NOMO-1 (cell line): Measurements from ENCODE around the gene ANXA2R.
"Not testable (repeated sequence)": the region's sequence is repeated elsewhere in the genome, so short reads cannot be mapped to it uniquely, and the experiment has no call there.

Experiments used
- DNase-seq, 2 experiments: peaks; one replicate each; lab custom pipeline; 2025; ENCODE audit not compliant: unreplicated experiment in 2 of 2; lab: John Stamatoyannopoulos, UW

ANXA2R gene, protein sequence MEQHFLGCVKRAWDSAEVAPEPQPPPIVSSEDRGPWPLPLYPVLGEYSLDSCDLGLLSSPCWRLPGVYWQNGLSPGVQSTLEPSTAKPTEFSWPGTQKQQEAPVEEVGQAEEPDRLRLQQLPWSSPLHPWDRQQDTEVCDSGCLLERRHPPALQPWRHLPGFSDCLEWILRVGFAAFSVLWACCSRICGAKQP

DNA sequence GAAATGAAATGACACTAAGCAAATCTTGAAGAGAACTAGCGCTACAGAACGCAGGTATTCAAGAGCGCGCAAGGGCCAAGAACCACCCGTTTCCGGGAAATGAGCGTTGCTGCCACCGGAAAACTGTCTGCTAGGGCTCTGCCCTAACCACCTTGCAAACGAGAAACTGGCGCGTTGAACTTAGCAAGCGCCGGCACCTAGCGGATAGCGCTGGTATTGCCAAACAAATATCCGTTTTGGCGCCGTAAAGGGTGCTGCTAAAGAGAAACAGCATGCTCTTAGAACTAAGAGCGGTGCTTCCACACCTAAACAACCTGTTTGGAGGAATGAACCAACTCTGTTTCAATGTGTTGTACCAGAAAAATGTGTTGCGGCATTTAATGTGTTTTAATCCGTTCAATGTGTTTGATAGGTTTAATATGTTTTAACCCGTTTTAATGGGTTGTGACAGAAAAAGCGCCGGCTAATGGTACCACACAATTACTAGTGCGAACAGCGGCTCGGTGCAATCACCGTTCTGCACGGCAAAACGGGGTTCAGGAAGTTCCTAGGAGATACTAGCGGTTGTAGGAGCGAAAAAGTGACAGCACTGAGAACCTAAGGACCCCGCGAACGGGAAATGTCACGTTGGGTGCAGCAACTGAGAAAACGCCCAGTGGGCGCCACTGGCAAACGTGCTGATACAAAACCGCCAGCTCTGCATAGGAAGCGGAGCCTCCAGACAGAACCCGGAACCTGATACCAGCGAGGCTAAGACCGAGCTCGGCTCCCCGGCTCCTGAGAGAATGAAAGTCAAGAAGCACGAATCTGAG is at the start of gene ANXA2R:
TSS of gene ANXA2R (minus strand) at position 33 of the 812 bp plus-strand sequence. CDS start 273 bp downstream, outside the sequence.
- peak; percentile 100 for DNase-seq

DNA sequence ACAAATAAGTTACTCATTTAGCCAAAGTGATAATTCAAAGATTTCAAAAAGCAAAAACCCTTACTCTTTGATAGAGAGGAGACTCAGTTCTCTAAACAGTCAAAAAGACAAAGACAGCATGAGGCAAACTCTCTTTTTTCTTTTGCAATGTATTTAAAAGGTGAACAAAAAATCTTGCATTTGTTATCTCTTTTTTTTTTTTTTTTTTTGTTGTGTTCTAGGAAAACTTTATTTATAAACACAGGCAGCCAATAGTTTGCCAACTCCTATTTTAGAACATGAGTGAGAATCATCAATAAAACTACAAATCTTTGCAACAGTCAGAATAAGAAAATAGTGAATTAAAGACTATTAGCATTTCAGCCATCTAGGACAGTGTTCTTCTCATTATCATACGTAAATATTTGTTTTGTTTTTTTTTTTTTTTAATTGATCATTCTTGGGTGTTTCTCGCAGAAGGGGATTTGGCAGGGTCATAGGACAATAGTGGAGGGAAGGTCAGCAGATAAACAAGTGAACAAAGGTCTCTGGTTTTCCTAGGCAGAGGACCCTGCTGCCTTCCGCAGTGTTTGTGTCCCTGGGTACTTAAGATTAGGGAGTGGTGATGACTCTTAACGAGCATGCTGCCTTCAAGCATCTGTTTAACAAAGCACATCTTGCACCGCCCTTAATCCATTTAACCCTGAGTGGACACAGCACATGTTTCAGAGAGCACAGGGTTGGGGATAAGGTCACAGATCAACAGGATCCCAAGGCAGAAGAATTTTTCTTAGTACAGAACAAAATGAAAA is 46.2 kb upstream of the ANXA2R start:
- DNase-seq = not testable (repeated sequence)

DNA sequence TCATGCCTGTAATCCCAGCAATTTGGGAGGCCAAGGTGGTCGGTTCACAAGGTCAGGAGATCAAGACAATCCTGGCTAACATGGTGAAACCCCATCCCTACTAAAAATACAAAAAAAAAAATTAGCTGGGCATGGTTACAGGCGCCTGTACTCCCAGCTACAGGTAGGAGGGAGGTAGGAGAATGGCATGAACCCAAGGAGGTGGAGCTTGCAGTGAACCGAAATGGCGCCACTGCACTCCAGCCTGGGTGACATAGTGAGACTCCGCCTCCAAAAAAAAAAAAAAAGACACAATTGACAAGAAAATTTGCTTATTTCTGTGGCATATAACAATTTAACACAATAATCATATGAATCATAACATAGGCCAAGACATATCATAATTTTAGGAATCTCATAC is 45.3 kb upstream of the ANXA2R start:
- no peak for DNase-seq

DNA sequence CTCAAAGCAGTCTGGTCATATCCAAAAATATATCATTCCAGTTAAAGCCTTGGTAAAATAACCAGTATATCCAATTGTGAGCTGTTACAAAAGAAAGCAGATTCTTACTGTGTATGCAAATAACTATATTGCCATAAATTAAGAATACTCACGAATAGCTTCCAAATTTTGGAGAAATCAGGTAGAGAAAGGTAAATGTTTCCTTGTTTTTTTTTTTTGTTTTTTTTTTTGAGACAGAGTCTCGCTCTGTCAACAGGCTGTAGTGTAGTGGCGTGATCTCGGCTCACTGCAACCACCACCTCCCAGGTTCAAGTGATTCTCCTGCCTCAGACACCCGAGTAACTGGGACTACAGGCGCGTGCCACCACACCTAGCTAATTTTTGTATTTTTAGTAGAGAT is 44.3 kb upstream of the ANXA2R start:
- not testable (repeated sequence) for DNase-seq

DNA sequence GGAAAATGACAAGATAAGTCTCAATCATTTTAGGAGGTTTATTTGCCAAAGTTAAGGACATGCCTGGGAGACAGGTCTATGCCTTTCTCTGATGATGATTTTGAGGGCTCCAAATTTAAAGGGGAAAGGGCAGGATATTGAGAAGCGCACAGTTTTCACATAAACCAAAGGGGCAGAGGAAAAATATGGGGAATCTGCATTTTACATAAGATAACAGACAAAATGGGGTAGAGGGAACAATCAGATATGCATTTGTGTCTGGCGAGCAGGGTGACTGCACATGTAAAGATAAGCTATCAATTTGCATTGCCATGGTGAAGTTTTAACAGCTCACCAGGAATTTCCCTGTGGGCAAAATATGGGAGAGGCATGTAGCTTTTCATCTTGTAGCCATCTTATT is 41.2 kb upstream of the ANXA2R start:
- not testable (repeated sequence) for DNase-seq

GRCh38 chr5:43078956-43079355 is 38.8 kb upstream of the ANXA2R start:
- no peak for DNase-seq

DNA sequence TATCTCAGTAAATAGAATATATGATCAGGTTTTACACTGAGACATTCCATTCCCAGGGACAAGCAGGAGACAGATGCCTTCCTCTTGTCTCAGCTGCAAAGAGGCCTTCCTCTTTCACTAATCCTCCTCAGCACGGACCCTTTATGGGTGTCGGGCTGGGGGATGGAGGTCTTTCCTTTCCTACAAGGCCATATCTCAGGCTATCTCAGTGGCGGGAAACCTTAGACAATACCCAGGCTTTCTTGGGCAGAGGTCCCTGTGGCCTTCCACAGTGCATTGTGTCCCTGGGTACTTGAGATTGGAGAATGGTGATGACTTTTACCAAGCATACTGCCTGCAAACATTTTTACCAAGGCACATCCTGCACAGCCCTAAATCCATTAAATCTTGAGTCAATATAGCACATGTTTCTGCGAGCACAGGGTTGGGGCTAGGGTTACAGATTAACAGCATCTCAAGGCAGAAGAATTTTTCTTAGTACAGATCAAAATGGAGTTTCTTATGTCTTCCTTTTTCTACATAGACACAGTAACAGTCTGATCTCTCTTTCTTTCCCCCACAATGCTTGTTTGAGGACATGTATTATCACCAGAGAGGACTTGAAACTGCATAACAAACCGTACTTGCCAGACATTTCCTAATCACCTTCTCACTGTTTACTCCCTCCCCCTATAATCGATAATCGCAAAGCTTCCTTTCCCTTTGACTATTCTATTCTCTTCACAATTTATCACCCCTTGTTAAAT is 37.5 kb upstream of the ANXA2R start:
- not testable (repeated sequence) for DNase-seq

GRCh38 chr5:43075319-43076293 is 35.5 kb upstream of the ANXA2R start:
- no peak for DNase-seq

GRCh38 chr5:43074987-43075318 is 34.8 kb upstream of the ANXA2R start:
- DNase-seq = no peak

DNA sequence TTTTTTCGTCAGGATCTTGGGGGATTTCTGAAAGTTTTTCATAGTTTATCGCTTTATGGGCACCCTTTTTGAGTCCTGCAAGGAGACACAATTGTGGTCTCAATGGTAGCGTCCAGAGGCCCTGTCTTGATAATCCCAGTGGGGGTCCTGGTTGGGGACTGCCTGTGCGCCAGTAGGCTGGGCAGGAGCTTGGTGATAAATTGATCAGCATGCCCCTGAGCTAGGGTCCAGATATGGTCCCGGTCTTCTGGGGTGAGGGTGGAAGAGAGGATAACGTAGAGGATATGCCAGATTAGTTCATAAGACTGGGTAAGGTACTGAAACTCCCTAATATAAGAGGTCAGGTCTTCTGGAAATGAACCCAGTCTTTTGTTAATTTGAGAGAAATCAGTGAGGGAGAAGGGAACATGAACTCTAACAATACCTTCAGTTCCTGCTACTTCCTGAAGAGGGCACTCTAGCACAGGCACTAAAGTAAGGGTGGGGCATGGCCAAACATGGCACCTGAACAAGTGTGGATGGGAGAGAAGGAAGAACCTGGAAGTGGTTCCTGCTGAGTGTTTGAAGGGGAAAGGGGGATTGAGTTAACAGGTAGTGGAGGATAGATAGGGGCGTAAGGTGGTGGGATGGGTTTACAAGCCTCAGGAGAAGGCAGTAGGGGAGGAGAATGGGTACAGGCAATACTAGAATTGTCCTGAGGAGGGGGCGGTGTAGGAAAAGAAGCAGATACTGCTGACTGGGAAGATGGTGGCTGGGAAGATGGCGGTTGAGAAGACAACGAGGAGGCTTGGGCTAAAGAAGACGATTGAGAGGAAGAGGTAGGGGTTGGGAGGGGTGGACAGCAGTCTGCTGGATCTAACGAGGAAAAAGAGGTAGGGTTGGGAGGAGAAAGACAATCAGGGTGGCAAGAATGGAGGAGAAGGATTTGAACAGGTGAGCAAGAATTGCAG is 33.8 kb upstream of the ANXA2R start:
- DNase-seq = peak; percentile 66 to 78

GRCh38 chr5:43069401-43069720 is 29.2 kb upstream of the ANXA2R start:
- DNase-seq = not testable (repeated sequence)

DNA sequence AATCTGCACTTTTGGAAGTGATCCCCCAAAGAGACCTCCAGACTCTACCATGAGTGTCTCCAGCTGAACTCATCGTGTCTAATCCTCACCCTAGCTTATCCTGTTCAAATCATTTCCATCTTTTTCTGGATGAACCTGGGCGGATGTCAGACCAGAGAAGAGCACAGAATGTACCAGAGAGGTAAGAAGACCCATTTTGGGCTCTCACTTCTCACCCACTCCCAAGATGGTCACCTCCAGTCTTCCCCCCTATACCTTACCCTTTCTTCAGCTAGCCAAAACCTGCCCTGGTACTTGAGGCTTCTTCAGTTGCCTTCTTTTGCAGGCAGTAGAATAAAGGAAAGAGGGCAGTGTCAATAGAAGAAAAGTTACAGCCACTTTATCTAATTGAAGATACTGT is 27.9 kb upstream of the ANXA2R start:
- no peak for DNase-seq

GRCh38 chr5:43066799-43067741 is 27.0 kb upstream of the ANXA2R start:
- DNase-seq = peak; percentile 87 to 96

- DNase-seq = peak in 1 of 2 experiments; percentile 87
Observed at GRCh38 chr5:43065948-43066798, 26.1 kb upstream of the ANXA2R start.

- DNase-seq = peak in 1 of 2 experiments; percentile 80
Observed at GRCh38 chr5:43065387-43065947, 25.3 kb upstream of the ANXA2R start.

DNA sequence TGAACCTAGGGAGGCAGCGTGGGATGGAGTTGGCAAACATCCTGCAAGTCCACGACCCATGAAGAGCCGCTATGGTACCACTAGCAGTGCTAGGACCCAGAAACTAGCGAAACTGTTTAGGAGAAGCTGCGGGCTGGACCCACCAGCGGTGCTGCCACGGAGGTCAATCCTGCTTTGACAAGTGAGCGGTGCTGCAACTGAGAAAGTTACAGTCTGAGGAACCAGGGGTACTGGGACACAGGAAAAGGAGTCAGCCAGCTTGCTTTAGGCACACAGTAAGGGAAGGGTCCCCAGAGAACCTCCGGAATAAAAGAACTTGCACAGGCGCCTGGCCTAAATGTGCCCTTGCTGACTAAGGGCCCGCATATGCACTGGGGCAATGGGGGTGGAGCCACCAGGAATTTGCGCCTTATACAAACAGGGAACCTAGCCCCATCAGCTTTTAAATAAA is 23.6 kb upstream of the ANXA2R start:
- no peak for DNase-seq
